Activated naive CD4-positive, alpha-beta T cell (primary cell): Measurements from ENCODE around the gene CDHR1.
A peak's percentile ranks its signal among the peaks of the same experiment; 100 is the strongest.

Experiments
- DNase-seq, 4 experiments: peaks; one replicate each; lab custom pipeline; 2025; lab: John Stamatoyannopoulos, UW

Gene CDHR1

DNA sequence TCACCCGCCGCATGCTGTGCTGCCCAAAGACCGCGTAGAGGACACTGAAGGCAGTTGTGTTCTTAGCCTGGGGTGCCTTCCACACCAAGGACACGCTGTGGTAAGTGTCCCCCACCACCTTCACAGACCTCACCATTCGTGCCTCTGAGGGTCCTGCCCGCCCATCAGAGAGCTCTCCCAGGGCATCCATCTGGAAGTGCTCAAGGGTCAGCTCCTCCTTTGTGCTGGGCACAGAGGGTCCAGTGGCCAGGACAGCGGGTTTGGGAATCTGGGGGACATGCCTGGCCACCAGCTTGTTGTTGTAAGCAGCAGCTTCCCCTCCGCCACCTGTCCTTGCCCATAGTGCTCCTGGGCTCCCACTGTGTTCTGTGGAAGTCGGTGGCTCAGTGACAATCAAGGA is 38.0 kb downstream of the CDHR1 start:
- no peak for DNase-seq

DNA sequence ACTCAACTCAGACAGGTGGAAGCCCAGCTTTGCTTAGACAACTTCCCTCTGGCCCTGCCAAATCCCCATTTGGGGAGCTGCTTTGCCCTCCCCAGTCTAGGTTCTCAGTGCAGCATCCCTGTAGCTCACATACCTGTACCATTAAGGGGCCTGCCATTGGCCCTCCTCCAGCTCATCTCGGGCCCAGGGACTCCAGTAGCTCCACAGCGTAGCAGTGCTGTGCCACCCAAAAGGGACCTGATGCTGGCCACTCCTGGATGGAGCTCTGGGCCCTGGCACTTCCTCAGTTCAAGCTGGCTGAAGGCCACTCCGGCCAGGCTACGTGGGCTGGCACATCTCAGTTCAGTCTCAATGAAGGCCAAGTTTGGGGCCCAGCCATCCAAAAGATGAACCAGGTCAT is 39.6 kb downstream of the CDHR1 start:
- no peak for DNase-seq

- no peak for DNase-seq
Observed at GRCh38 chr10:84234479-84234878, 40.1 kb downstream of the CDHR1 start.

DNA sequence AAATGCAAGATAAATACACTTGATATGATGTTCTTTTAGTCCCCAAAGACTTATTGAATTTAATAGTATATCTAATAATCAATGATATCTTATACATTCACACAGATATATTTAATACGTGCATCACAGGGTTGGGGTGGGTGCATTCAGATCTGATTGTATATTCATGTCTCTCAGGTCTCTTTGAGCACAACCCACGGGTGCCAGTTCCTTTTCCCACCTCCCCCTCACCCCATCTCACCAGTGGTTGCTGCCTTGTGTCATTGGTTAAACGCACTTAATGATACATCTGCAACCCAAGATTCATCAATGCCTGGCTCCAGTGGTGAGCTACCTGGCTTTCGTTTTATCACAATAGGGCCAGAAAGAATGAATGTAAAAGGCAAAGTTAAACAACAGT is 40.8 kb downstream of the CDHR1 start:
- no peak for DNase-seq

DNA sequence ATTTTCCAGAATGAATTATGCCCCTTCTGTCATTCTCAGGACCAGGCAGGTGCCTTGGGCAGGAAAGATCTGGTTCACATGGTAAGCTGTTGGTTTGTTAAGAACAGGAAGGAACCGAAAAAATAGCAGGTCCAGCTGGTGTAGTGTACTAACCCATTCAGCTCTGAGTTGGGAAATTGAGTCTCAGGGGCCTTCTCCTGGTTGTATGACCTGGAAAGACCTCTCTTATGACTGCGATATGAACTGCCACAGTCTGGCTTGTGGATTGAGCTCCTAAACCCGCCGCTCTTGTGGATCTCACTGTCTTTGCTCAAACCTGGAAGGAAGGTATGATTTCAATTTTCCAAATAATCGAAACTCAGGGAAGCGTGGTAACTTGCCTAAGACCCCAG is 42.5 kb downstream of the CDHR1 start:
- DNase-seq: no peak

- no peak for DNase-seq
Observed at GRCh38 chr10:84237199-84238051, 43.1 kb downstream of the CDHR1 start.

DNA sequence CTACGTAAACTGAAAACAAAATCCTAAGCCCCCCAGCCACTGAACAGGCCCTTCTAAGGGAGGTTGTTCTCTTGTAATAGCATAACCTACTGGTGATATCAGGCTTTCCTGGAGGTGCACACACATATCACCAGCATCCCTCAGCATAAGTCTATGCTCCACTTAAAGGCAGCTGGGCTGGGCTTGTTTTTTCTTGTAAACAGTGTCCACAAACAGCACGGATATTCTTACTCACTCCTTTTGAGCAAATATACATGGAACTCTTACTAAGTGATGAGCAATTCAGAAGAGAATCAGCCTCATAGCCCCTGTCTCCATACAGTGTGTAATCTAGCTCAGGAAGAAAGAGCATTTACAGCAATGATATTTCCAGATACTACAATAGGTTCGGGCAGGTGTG is 44.6 kb downstream of the CDHR1 start:
- no peak for DNase-seq

DNA sequence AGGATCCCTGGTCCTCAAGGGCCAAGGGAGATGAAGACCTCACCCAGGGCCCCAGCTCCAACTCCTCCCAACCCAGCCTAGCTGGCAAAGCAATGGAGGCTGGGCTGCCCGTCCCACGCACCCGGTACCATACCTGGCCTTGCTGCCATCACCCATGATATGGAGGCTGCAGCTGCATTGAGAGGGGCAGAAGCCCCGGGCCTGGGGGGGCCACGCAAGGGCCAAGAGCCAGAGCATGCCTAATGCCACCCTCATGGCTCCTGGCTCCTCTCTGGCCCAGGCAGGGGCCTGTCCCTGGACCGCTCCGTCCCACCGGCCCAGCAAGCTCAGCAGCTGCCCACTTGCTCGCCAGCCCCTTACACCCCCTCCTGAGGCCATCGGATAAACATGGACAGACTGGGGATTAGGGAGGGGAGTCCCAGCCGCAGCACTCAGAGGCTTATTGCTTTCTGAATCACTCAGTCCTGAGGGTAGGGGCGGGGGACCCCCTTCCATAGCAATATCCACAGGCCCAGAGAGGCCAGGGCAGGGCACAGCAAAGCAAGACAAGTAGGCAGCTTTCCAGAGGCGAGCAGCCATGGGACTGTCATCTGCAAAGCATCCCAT is 47.0 kb downstream of the CDHR1 start, which contains the start of gene LRIT1:
Gene LRIT1, minus strand, starts transcription at position 362 of the 606 bp plus-strand sequence. Its CDS starts 107 bp downstream, at position 255.
- DNase-seq: no peak

GRCh38 chr10:84243759-84244158 is 49.4 kb downstream of the CDHR1 start:
- DNase-seq: no peak

DNA sequence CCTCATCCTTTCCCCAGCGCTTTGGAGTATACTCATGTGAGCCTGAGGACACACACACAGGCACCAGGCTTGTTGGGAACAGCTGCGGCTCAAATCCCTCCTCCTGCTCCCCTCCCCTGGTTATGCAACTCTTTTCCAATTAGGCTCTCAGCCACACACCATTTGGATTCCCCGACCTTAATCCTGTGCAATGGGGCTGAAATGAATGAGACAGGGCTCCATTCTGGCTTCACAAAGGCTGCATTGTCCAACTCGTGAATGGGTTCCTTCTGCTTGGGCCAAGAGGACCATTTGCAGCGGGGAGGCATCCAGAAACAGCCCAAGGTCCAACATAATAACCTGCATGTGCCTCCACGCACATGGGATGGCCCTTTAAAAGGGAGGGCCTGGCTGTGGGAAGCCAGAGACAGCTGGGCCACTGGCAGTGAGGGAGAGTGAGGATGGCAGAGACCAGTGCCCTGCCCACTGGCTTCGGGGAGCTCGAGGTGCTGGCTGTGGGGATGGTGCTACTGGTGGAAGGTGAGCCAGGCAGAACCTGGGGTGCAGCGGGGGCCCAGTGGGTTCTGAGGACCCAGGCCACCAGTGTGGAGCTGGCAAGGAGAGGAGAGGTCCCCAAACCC is 50.4 kb downstream of the CDHR1 start, which contains the start of gene RGR:
Gene RGR, plus strand, starts transcription at position 403 of the 620 bp plus-strand sequence. Its CDS starts 38 bp downstream, at position 441.
- DNase-seq: no peak

GRCh38 chr10:84247496-84247895 is 53.2 kb downstream of the CDHR1 start:
- DNase-seq: no peak

GRCh38 chr10:84248794-84249193 is 54.5 kb downstream of the CDHR1 start:
- DNase-seq: no peak

DNA sequence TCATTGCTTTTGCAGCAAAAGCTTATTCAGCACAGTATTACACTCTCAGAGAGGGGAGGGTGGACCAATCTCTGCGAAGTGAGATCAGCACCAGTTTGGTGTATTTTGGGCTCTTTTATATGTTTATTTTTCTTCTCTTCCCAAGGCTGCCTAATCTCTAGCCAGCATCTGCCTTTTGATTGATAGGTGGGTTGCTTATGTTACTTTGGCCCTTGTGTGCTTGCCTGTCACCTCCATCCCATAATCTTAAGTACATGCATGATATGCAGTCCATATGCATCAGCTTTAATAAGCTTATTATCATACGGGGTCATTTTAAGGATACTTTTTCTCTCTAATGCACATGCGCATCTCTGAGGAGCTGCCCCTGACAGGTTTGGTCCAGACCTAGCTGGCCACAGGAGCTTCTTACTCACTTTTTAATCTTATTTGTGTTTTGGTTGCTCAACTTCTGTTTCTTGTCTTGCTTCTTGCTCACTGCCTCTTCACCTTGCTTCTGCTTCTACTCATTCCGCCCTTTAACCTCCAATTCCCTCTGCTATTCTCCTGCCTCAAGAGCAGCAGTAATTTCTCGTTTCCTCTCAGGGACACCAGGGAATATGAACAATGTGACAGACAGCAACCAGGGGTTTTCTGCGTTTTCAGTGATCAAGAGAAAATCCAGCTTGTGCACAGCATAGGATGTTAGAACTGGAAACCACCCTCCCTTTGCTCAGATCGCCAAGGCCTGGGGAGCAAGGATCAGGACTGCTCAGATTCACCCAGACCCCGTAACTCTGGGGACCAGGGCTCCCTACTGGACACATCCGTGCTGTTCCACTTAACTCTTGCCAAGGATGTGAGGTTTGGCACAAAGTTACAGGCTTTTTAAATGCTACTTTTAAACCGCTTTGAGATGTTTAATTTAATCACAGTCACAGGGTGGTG is 60.5 kb downstream of the CDHR1 start:
- no peak for DNase-seq

- peak in 2 of 4 experiments; percentile 12 to 16 for DNase-seq
Observed at GRCh38 chr10:84256510-84257342, 62.4 kb downstream of the CDHR1 start.

GRCh38 chr10:84257343-84258020 is 63.1 kb downstream of the CDHR1 start:
- DNase-seq: no peak

- no peak for DNase-seq
Observed at GRCh38 chr10:84258034-84258695, 63.8 kb downstream of the CDHR1 start.

- DNase-seq: no peak
Observed at GRCh38 chr10:84261236-84261915, 67.0 kb downstream of the CDHR1 start.

GRCh38 chr10:84262190-84262956 is 68.0 kb downstream of the CDHR1 start:
- no peak for DNase-seq
